Measurements from ENCODE around the gene HOXC10.

The HOXC10 gene

DNA sequence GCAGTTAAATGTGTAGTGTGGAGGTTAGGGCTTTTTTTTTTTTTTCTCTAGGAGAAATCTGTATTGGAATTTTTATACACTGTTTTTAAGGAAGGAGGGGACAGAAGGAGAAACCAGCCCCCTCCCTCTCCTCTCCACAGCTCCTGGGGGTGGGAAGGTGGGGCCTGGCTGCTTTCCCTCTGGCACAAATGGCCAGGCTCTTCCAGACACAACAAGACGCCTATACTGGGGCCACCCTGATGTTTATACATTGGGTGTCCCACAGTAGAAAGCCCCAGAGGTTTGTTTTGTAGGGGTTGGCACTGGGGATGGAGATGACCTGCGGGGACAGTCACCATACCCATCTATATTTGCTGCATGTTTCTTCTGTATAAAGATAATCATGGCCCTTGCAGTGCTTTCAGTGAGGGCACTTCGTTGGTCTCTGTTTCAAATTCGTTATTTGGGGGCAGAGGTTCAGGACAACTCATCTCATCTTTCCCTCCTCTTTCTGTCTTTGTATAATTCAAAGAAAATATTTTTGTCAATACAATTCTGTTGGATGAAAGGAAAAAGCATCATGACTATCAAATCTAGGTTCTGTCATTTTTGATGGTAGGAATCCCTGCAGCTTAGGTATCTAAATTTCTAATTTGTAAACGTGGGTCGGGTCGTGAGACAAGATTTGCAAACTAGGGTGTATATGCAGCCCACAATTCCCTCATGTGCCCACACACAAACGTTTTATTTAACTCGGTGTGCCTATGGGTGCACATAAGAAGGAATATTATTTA is 7.9 kb upstream of the HOXC10 start:
- in situ Hi-C loops (cut with MboI; ENCODE audit: low sequenced_read_pairs, unreplicated experiment), result no loop called here
- TF ChIP-seq, protein P1, sequence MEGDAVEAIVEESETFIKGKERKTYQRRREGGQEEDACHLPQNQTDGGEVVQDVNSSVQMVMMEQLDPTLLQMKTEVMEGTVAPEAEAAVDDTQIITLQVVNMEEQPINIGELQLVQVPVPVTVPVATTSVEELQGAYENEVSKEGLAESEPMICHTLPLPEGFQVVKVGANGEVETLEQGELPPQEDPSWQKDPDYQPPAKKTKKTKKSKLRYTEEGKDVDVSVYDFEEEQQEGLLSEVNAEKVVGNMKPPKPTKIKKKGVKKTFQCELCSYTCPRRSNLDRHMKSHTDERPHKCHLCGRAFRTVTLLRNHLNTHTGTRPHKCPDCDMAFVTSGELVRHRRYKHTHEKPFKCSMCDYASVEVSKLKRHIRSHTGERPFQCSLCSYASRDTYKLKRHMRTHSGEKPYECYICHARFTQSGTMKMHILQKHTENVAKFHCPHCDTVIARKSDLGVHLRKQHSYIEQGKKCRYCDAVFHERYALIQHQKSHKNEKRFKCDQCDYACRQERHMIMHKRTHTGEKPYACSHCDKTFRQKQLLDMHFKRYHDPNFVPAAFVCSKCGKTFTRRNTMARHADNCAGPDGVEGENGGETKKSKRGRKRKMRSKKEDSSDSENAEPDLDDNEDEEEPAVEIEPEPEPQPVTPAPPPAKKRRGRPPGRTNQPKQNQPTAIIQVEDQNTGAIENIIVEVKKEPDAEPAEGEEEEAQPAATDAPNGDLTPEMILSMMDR (IDR thresholded peaks at IDR 0.05; ENCODE audit: borderline replicate concordance, control extremely low read depth, extremely low read depth, insufficient read depth, missing control alignments), result no peak
- no peak for DNase-seq (ENCODE audit: low spot score)

DNA sequence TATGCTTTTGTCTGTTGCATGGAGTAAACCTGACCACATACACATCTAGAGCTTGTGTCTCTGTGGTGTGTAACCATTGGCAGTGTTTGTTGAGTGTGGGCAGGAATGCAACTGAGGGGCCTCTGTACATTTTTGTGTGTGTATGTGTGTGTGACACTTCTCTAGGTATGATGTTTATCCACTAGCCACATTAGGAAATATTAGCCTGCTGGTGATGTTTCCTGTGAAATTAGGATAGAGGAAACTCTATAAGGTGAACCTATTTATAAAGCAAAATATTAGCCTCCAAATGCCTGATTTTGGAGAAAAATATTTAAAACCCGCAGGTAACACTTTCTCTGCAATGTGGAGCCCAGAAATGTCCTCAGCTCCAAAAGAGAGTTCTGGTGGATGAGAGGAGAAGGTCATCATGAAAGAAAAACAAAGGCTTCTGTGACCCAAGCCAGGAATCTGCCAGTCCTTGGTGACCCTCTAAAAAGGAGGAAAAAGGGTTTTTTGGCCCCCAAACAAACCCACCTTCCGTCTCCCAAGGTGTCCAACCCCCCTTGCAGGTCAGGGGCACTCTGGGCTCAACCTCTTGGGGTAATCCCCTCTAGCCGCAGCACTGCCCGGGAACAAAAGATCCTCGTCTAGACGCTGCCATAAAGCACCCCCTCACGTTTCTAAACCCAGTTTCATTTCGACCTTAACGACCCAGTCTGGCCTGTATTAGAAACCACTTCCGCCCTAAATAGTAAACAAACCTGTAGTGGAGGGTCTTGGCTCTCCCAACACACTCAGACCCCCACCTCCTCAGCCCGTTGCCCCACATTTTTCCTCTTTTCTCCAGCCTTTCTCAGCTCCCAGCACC is 7.1 kb upstream of the HOXC10 start:
- in situ Hi-C loops (cut with MboI; ENCODE audit: low sequenced_read_pairs, unreplicated experiment), result no loop called here
- no peak for DNase-seq (ENCODE audit: low spot score)
- TF ChIP-seq, protein P1 (IDR thresholded peaks at IDR 0.05; ENCODE audit: borderline replicate concordance, control extremely low read depth, extremely low read depth, insufficient read depth, missing control alignments), result no peak

DNA sequence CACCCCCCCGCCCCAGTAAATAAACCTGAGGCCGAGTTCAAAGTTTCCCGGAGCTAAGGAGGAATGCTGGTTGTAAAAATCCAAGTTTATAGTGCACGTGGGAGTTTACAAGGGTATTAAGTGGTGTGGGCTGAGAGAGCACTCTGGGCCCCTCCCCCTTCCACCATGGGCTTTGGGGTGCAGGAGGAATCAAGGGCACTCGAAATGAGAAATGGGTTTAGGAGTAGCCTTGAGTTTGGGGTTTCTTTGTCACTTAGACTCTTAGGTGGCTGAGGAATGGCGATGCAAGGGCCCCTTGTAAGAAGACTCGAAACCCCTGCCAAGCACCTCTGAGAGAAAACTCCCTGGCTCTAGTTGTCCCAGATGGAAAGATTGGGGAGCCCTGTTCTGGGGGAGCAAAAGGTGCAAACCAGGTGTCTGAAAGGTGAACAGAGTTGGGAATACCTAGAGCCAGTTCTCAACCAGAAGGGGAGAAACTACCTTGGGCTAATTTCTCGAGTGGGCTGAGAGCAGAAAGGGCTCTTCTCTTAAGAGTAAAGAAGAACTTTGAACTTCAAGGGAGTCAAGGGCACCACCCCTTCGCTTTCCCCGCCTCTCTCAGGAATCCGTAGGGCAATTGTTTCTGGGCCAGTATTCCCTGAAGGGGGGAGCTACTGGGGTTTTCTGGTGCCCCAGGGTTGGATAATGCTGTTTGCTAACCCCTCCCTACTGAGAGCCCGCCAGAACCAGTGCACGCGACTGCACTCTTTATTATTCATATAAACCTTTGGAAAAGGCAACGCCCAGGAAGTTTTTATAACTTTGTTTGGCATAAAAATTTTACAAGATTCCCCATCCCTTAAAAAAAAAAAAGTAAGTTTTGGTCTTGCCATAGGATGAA is 6.2 kb upstream of the HOXC10 start:
- in situ Hi-C loops (cut with MboI; ENCODE audit: low sequenced_read_pairs, unreplicated experiment), result no loop called here
- TF ChIP-seq, protein P1 (IDR thresholded peaks at IDR 0.05; ENCODE audit: borderline replicate concordance, control extremely low read depth, extremely low read depth, insufficient read depth, missing control alignments), result no peak
- DNase-seq (ENCODE audit: low spot score), result no peak

DNA sequence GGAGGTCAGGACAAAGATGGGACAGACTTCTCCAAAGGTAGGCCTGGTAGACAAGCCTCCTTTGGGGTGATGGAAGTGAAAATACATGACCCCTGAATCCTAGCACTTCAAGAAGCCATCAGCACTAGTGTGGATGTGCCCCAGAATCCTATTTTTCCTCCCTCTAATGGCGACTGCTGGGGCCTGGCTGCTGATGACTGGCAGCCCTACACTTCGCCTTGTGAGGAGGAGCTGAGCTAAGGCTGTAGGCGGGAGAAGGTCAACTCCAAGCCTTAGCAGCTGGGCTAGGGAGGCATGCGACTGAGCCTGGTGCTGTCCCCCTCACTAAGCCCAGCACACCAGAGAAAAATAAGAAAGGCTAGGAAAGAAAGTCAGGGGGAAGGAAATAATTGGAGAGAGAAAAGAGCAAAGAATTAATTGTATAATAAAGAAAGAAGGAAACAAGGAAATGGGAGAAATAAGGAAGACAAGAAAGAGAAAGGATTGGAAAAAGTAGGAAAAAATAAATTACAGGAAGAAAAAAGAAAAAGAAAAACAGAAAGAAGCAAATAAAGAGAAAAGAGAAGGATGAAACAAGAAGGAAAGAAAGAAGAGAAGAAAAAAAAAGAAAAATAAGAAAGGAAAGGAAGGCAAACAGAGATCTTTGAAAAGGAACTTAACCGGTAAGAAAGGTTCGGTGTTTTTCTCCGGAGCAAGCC is 4.7 kb upstream of the HOXC10 start:
- in situ Hi-C loops (cut with MboI; ENCODE audit: low sequenced_read_pairs, unreplicated experiment), result no loop called here
- no peak for DNase-seq (ENCODE audit: low spot score)
- TF ChIP-seq, protein P1 (IDR thresholded peaks at IDR 0.05; ENCODE audit: borderline replicate concordance, control extremely low read depth, extremely low read depth, insufficient read depth, missing control alignments), result no peak

DNA sequence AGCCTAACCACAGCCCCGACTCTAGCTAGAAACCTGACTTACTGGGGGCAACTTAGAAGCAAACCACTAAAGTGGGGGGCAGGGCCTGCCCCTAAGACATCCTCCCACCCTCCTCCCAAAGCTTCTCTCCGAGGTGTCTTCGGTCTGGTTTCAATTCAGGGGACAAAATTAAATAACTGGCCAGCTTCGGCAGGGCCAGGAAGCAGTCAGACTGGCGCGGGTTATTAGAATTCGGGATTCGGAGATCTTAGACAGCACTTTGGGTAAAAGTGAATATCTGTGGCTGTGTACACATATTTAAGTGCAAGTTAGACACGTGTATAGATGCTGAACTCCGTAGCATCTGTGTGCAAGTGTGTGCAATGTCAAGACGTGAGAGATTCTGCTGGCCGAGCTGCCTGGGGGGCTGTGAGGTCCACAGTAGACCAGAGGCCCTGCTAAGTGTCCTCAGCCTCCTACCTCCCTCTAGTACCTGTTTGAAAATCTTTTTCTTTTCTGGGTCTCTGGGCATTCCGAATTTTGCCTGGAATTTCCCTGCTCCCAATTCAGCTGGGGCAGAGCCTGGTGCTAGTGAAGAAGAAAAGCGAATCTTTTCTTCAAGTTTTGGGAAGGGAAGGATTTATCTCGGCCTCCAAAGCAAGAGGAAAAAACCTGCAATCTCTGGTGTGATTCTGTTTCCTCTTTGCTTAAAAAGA is 4.0 kb upstream of the HOXC10 start:
- TF ChIP-seq, protein P1 (IDR thresholded peaks at IDR 0.05; ENCODE audit: borderline replicate concordance, control extremely low read depth, extremely low read depth, insufficient read depth, missing control alignments), result no peak
- DNase-seq (ENCODE audit: low spot score), result no peak
- in situ Hi-C loops (cut with MboI; ENCODE audit: low sequenced_read_pairs, unreplicated experiment), result no loop called here

All from GM13976 (cell line).